T-cell (primary cell): ENCODE measurements around the gene UNC79. TPM values are rescaled to one million over a fixed set of nuclear protein-coding genes. Genes with fewer than 3 reads are reported as not detected.

Experiments used
- ATAC-seq, 4 experiments: fragments of 200-7000 bp in 3 of 4; fragments of 150-1000 bp in 1 of 4; cut with Tn5 transposase; replicated peaks in 1 of 4; 1 replicate in 3 of 4; 2 replicates in 1 of 4; pipeline ENCODE4 v1.10.0; 2021; ENCODE audit warnings: moderate library complexity in 3 of 4, mild to moderate bottlenecking in 2 of 4, moderate number of reproducible peaks in 1 of 4
- CTCF ChIA-PET, 2 donors: fragments of 300-600 bp; sonication (Branson Sonifier 250); formaldehyde crosslinking; loops; one replicate each; lab custom pipeline; 2022; ENCODE audit warnings: antibody characterized with exemption in 2 of 2; lab: Charles Lee
- POLR2A ChIA-PET, 2 donors: fragments of 300-600 bp; sonication (Branson Sonifier 250); formaldehyde crosslinking; loops; one replicate each; lab custom pipeline; 2022; ENCODE audit warnings: antibody characterized with exemption in 2 of 2; lab: Charles Lee
- DNase-seq, 35 experiments: peaks; one replicate each; pipeline versions ENCODE4 v3.0.0 to v3.0.0-alpha.2; 2013 to 2023
- H3K27ac ChIP-seq: one replicate; pipeline ENCODE4 v1.5.1; 2013; ENCODE audit warnings: low read length
- H3K27me3 ChIP-seq, 2 experiments: replicated peaks in 1 of 2; 1 replicate in 1 of 2; 2 replicates in 1 of 2; pipeline versions ENCODE4 v1.6.1 to v1.7.0; 2013; ENCODE audit warnings: low read length in 1 of 2, mixed read lengths in 1 of 2; ENCODE audit not compliant: control insufficient read depth in 2 of 2, insufficient read depth in 2 of 2; ENCODE audit errors: extremely low read depth in 1 of 2
- H3K36me3 ChIP-seq, 2 donors: 1 replicate in 1 of 2; 2 replicates in 1 of 2; pipeline versions ENCODE4 v1.6.1 to v1.7.0; 2013; ENCODE audit warnings: low read length in 1 of 2; ENCODE audit not compliant: control insufficient read depth in 2 of 2, insufficient read depth in 1 of 2; ENCODE audit errors: extremely low read depth in 1 of 2
- H3K4me1 ChIP-seq, 2 experiments: 1 replicate in 1 of 2; 2 replicates in 1 of 2; pipeline versions ENCODE4 v1.6.1 to v1.7.0; 2013; ENCODE audit warnings: low read length in 2 of 2, mixed read lengths in 1 of 2; ENCODE audit not compliant: insufficient read depth in 2 of 2, control insufficient read depth in 1 of 2; ENCODE audit errors: extremely low read depth in 1 of 2
- H3K4me3 ChIP-seq, 2 donors: 1 replicate in 1 of 2; 2 replicates in 1 of 2; pipeline versions ENCODE4 v1.5.1 to v1.7.0; 2013; ENCODE audit warnings: mild to moderate bottlenecking in 2 of 2, low read length in 1 of 2, moderate library complexity in 1 of 2; ENCODE audit not compliant: control insufficient read depth in 1 of 2; ENCODE audit errors: extremely low read depth in 1 of 2
- H3K9me3 ChIP-seq: 2 replicates; pipeline ENCODE4 v1.7.0; 2013
- H3K27ac Mint-ChIP-seq, 2 donors: one replicate each; pipeline ENCODE4 v1.8.0; 2020 to 2021; ENCODE audit warnings: mild to moderate bottlenecking in 2 of 2, mixed read lengths in 2 of 2
- H3K27me3 Mint-ChIP-seq, 2 donors: one replicate each; pipeline ENCODE4 v1.8.0; 2021 to 2022; ENCODE audit warnings: mixed read lengths in 2 of 2
- H3K36me3 Mint-ChIP-seq: one replicate; pipeline ENCODE4 v1.8.0; 2021; ENCODE audit warnings: mixed read lengths
- H3K4me1 Mint-ChIP-seq, 3 donors: one replicate each; pipeline ENCODE4 v1.8.0; 2020 to 2022; ENCODE audit warnings: mixed read lengths in 3 of 3, mild to moderate bottlenecking in 1 of 3
- H3K4me3 Mint-ChIP-seq, 3 donors: one replicate each; pipeline ENCODE4 v1.8.0; 2020 to 2022; ENCODE audit warnings: mild to moderate bottlenecking in 3 of 3, mixed read lengths in 3 of 3, moderate library complexity in 3 of 3
- H3K9me3 Mint-ChIP-seq, 3 donors: one replicate each; pipeline ENCODE4 v1.8.0; 2020 to 2022; ENCODE audit warnings: mixed read lengths in 3 of 3
- WGBS: methylation state at CpG from one replicate; pipeline ENCODE4 v1.1.5; 2013; ENCODE audit warnings: missing lambda C conversion rate; ENCODE audit not compliant: insufficient coverage; 5-methylcytosine and 5-hydroxymethylcytosine counted together
- total RNA-seq, 35 experiments: library from RNA in 6 of 35; stranded (reverse) in 6 of 35; fragments of 120-200 nt in 1 of 35; gene quantifications; one replicate each; pipeline versions ENCODE4 v1.2.1 to v1.2.4 and lab custom pipeline; 2013 to 2026

The UNC79 gene
- total RNA-seq, 5 donors from 2014 or later (not counting 1 experiment from before 2014, with no cell fraction given), result 0.06 to 0.07 TPM; not detected in 3

- no peaks in the 10 kb centered on the region for H3K36me3 ChIP-seq
- Mint-ChIP-seq H3K27ac (no peak overlapping the region), H3K27me3 (peaks cover 20 to 21% of the 10 kb centered on the region in 2 donors), H3K9me3 (no peaks in the 10 kb centered on the region), H3K4me1 (no peaks in the 10 kb centered on the region), H3K4me3 (no peak overlapping the region), H3K36me3 (no peaks in the 10 kb centered on the region)
- ChIA-PET CTCF (no interaction called here), POLR2A (no interaction called here)
- H3K4me1 ChIP-seq, result no peaks in the 10 kb centered on the region
- ATAC-seq (no peak), DNase-seq (no peak)
- H3K9me3 ChIP-seq, result no peaks in the 10 kb centered on the region
- H3K27ac ChIP-seq, result no peak overlapping the region
- 88% methylated on average over 4 of the region's 5 CpGs for WGBS
- peaks cover 0 to 5% of the 10 kb centered on the region in 2 experiments for H3K27me3 ChIP-seq
- H3K4me3 ChIP-seq, result no peak overlapping the region
Observed at GRCh38 chr14:93571275-93571674, 140.5 kb downstream of the UNC79 start.

- ATAC-seq, result no peak
- Histone ChIP-seq H3K9me3 (no peaks in the 10 kb centered on the region), H3K27ac (no peak overlapping the region), H3K4me1 (no peaks in the 10 kb centered on the region), H3K4me3 (no peak overlapping the region), H3K36me3 (no peaks in the 10 kb centered on the region), H3K27me3 (peaks cover 0 to 12% of the 10 kb centered on the region in 2 experiments)
- Mint-ChIP-seq H3K27me3 (peaks cover 5 to 9% of the 10 kb centered on the region in 2 donors), H3K4me3 (no peak overlapping the region), H3K4me1 (no peaks in the 10 kb centered on the region), H3K36me3 (no peaks in the 10 kb centered on the region), H3K27ac (no peak overlapping the region), H3K9me3 (no peaks in the 10 kb centered on the region)
- POLR2A ChIA-PET, result no interaction called here
- CTCF ChIA-PET, result no interaction called here
- no peak for DNase-seq
- WGBS, result no CpG with 5 or more reads among the region's 3 CpGs
Observed at GRCh38 chr14:93579178-93579577, 148.4 kb downstream of the UNC79 start.

GRCh38 chr14:93582516-93582915 is 151.8 kb downstream of the UNC79 start:
- Histone ChIP-seq H3K4me3 (no peak overlapping the region), H3K9me3 (no peaks in the 10 kb centered on the region), H3K4me1 (no peaks in the 10 kb centered on the region), H3K27ac (no peak overlapping the region), H3K27me3 (peaks cover 0 to 12% of the 10 kb centered on the region in 2 experiments), H3K36me3 (no peaks in the 10 kb centered on the region)
- Mint-ChIP-seq H3K27me3 (peaks cover 5 to 10% of the 10 kb centered on the region in 2 donors), H3K27ac (no peak overlapping the region), H3K4me1 (no peaks in the 10 kb centered on the region), H3K4me3 (no peak overlapping the region), H3K9me3 (no peaks in the 10 kb centered on the region), H3K36me3 (no peaks in the 10 kb centered on the region)
- WGBS, result 91% methylated on average over 5 of the region's 10 CpGs
- ChIA-PET CTCF (no interaction called here), POLR2A (no interaction called here)
- no peak for ATAC-seq
- no peak for DNase-seq

- Mint-ChIP-seq H3K9me3 (peaks cover 0 to 4% (median 0%) of the 10 kb centered on the region in 3 donors), H3K4me3 (no peak overlapping the region), H3K4me1 (no peaks in the 10 kb centered on the region), H3K27ac (no peak overlapping the region), H3K27me3 (peaks cover 9 to 11% of the 10 kb centered on the region in 2 donors), H3K36me3 (no peaks in the 10 kb centered on the region)
- ChIA-PET CTCF (no interaction called here), POLR2A (no interaction called here)
- Histone ChIP-seq H3K4me1 (no peaks in the 10 kb centered on the region), H3K4me3 (no peak overlapping the region), H3K27ac (no peak overlapping the region), H3K9me3 (no peaks in the 10 kb centered on the region), H3K36me3 (no peaks in the 10 kb centered on the region), H3K27me3 (peaks cover 0 to 5% of the 10 kb centered on the region in 2 experiments)
- no peak for ATAC-seq
- no peak for DNase-seq
- no CpG with 5 or more reads among the region's 3 CpGs for WGBS
Observed at GRCh38 chr14:93587330-93587729, 156.6 kb downstream of the UNC79 start.

- CTCF ChIA-PET, result no interaction called here
- no peaks in the 10 kb centered on the region for H3K36me3 Mint-ChIP-seq
- Histone ChIP-seq H3K27ac (no peak overlapping the region), H3K27me3 (no peaks in the 10 kb centered on the region), H3K4me1 (no peaks in the 10 kb centered on the region), H3K4me3 (no peak overlapping the region), H3K9me3 (no peaks in the 10 kb centered on the region), H3K36me3 (no peaks in the 10 kb centered on the region)
- H3K27ac Mint-ChIP-seq, result no peak overlapping the region
- no peak overlapping the region for H3K4me3 Mint-ChIP-seq
- H3K27me3 Mint-ChIP-seq, result peaks cover 14 to 23% of the 10 kb centered on the region in 2 donors
- DNase-seq (no peak), ATAC-seq (no peak)
- POLR2A ChIA-PET, result no interaction called here
- WGBS, result 74% methylated on average over 3 of the region's 10 CpGs
- peaks cover 0 to 4% (median 0%) of the 10 kb centered on the region in 3 donors for H3K9me3 Mint-ChIP-seq
- no peaks in the 10 kb centered on the region for H3K4me1 Mint-ChIP-seq
Observed at GRCh38 chr14:93591506-93591905, 160.8 kb downstream of the UNC79 start.

GRCh38 chr14:93592786-93593185 is 162.0 kb downstream of the UNC79 start:
- DNase-seq (no peak), ATAC-seq (no peak)
- H3K27ac Mint-ChIP-seq, result no peak overlapping the region
- no CpG with 5 or more reads among the region's 3 CpGs for WGBS
- CTCF ChIA-PET, result no interaction called here
- Histone ChIP-seq H3K27ac (no peak overlapping the region), H3K9me3 (no peaks in the 10 kb centered on the region), H3K27me3 (no peaks in the 10 kb centered on the region), H3K36me3 (no peaks in the 10 kb centered on the region), H3K4me1 (no peaks in the 10 kb centered on the region), H3K4me3 (no peak overlapping the region)
- POLR2A ChIA-PET, result no interaction called here
- H3K4me3 Mint-ChIP-seq, result no peak overlapping the region
- H3K9me3 Mint-ChIP-seq, result peaks cover 0 to 4% (median 0%) of the 10 kb centered on the region in 3 donors
- peaks cover 13 to 23% of the 10 kb centered on the region in 2 donors for H3K27me3 Mint-ChIP-seq
- no peaks in the 10 kb centered on the region for H3K4me1 Mint-ChIP-seq
- H3K36me3 Mint-ChIP-seq, result no peaks in the 10 kb centered on the region

GRCh38 chr14:93606091-93606490 is 175.4 kb downstream of the UNC79 start:
- ATAC-seq (no peak), DNase-seq (no peak)
- Mint-ChIP-seq H3K36me3 (no peaks in the 10 kb centered on the region), H3K9me3 (no peaks in the 10 kb centered on the region), H3K4me3 (no peak overlapping the region), H3K27me3 (peaks cover 30 to 42% of the 10 kb centered on the region in 2 donors), H3K4me1 (no peaks in the 10 kb centered on the region), H3K27ac (no peak overlapping the region)
- no peaks in the 10 kb centered on the region for H3K36me3 ChIP-seq
- H3K4me3 ChIP-seq, result no peak overlapping the region
- CTCF ChIA-PET, result no interaction called here
- peaks cover 0 to 7% of the 10 kb centered on the region in 2 experiments for H3K27me3 ChIP-seq
- H3K9me3 ChIP-seq, result no peaks in the 10 kb centered on the region
- POLR2A ChIA-PET, result interaction anchor here (0.5 to 0.6 kb wide), 2 partner anchors 10 to 1947 kb away, joined by 4 to 9 read pairs; no protein-coding TSS in a partner anchor
- H3K4me1 ChIP-seq, result no peaks in the 10 kb centered on the region
- H3K27ac ChIP-seq, result no peak overlapping the region
